Effector CD4-positive, alpha-beta T cell (primary cell): ENCODE results near the gene LRFN3.
"Not testable (repeated sequence)": the region's sequence is repeated elsewhere in the genome, so short reads cannot be mapped to it uniquely, and the experiment has no call there.

ENCODE experiments used
- DNase-seq: peaks from one replicate; pipeline ENCODE4 v3.0.0-alpha.2; 2020

LRFN3 gene

GRCh38 chr19:35978832-35979365, 42.7 kb downstream of the LRFN3 start:
- DNase-seq = no peak

DNA sequence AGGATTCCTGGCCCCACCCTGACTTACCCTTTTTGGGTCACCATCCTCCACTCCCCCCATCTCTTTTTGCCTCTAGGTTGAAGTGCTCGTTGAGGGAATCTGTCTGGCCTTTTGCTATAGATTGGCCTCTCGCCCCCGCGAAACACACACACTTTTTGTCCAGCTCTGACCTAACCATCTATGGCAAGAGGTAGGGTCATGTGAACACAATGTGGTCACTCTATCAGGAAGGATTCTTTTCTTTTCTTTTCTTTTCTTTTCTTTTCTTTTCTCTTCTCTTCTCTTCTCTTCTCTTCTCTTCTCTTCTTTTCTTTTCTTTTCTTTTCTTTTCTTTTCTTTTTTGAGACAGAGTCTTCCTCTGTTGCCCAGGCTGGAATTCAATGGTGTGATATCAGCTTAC, 44.8 kb downstream of the LRFN3 start:
- not testable (repeated sequence) for DNase-seq

DNA sequence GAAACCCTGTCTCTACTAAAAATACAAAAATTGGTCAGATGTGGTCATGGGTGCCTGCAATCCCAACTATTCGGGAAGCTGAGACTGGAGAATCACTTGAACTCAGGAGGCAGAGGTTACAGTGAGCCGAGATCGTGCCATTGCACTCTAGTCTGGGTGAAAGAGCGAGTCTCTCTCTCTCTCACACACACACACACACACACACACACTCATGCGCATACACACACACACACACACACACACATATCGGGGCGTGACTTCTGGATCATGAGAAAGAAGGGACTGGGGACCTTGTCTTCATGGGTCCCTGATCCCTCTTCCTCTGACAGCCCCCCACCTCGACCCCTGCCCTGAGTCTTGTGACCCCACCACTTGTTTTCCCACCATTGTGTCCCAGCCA, 47.0 kb downstream of the LRFN3 start:
- DNase-seq = no peak

DNA sequence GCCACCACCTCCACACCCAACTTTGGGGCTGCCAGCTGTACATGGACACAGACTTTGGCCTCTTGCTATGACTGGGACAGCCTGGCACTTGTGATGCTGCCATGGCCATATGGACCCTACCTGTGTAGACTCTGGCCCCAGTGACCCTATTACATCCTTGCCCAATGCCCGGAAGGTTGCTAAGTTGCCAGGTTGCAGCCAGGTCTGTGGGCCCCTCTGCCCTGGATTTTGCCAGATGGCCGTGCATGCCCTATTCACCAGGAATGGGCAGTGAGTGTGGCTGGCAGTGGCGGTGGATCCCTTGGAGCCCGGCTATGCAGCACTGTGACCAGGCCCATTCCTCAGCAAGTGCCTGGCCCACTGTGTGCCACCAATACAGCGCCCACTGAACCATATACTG, 49.9 kb downstream of the LRFN3 start:
- no peak for DNase-seq

- DNase-seq = no peak
These were observed 50.7 kb downstream of the LRFN3 start for GRCh38 chr19:35986664-35987570.

GRCh38 chr19:35987571-35987896, 51.4 kb downstream of the LRFN3 start:
- DNase-seq = no peak

DNA sequence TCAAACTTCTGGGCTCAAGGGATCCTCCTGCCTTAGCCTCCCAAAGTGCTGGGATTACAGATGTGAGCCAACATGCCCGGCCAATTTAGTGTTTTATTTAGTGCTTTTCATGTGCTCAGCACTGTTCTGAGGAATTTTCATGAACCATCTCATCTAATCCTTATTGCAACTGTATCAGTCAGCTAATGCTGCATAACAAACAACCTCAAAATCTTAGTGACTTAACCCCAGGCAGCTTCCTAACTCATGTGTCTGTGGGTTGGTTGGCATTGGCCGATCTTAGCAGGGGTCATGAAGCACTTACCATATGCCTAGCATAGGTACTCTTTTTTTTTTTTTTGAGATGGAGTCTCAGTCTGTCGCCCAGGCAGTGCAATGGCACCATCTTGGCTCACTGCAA, 52.6 kb downstream of the LRFN3 start:
- no peak for DNase-seq

GRCh38 chr19:35990156-35990555, 54.0 kb downstream of the LRFN3 start:
- no peak for DNase-seq

- no peak for DNase-seq
These were observed 54.9 kb downstream of the LRFN3 start for GRCh38 chr19:35990771-35991730.

GRCh38 chr19:35991731-35992450, 55.7 kb downstream of the LRFN3 start:
- DNase-seq = no peak

DNA sequence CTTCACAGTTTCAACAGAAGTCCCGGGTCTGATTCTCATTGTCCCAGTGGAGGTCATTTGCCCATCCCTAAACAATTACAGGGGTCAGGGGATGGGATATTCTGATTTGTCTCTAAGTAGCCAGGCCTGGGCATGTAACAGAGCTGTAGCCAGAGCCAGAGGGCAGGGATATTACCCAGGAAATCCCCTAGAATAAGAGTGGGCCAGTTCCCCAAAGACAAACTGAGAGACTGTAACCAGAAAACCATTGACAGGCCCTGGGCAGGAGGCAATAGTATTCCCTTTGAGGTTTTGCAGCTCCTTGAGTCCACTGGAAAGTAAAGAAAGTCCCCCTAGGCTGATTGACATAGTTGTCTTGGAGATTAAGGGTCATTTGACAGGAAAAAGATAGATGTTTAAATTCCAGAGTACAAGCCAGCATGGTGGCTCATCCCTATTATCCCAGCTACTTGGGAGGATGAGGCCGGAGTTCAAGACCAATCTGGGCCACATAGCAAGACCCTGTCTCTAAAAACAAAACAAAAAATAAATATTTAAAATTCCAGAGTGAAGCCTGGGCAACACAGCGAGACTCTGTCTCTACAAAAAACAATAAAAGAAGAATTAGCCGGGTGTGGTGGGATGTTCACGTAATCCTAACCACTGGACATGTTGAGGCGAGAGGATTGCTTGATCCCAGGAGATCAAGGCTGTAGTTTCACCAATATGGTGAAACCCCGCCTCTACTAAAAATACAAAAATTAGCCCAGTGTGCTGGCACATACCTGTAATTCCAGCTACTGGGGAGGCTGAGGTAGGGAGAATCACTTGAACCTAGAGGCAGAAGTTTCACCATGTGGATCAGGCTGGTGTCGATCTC, 57.0 kb downstream of the LRFN3 start:
- DNase-seq = no peak

- no peak for DNase-seq
These were observed 57.9 kb downstream of the LRFN3 start for GRCh38 chr19:35993923-35994598.
